Measurements from ENCODE around the gene PAGR1.

Gene PAGR1

DNA sequence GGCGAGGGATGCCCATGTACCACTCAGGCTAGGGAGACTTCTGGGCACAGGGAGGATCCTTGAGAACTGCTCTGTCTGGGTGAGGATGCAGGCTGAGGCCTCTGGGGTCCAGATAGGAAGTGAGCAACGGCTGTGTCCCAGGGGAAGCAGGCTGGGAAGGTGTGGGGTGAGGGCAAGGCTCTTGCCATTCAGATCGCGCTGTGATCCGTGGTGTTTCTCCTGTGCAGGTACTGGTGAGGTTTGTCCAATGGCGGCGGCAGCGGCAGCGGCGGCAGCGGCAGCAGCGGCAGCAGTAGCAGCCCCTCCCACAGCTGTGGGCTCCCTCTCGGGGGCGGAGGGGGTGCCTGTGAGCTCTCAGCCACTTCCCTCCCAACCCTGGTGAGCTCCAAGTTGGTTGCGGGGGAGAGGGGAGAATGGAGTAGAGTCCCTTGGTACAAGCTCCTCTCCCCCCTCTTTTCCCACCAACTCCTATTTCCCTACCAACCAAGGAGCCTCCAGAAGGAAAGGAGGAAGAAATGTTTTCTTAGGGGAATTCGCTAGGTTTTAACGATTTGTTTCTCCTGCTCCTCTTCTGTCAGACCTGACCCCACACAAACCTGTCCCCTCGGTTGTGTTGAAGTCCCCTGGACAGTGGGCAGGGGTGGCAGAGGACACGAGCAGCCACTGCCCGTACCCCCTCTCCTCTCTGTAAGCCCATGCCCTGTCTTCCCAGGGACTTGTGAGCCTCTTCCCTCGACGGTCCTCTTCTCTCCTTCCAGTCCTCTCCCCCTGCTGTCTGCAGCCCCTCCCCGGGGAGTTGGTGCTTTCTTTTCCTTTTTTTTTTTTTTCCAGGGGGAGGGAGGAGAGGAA, 5.9 kb upstream of the PAGR1 start:
- Histone ChIP-seq H3K27me3 (ENCODE audit: control insufficient read depth, insufficient read depth, low read length) (no peaks in the 10 kb centered on the region), H3K4me2 (ENCODE audit: low read length) (peak overlapping the region; percentile 94), H3K36me3 (ENCODE audit: insufficient read depth, low read length) (peaks cover 21% of the 10 kb centered on the region), H3K9ac (ENCODE audit: low read depth, low read length) (peak overlapping the region; percentile 33), H3K4me3 (ENCODE audit: low read length) (no peak overlapping the region), H3K4me1 (ENCODE audit: control insufficient read depth, insufficient read depth, low read length) (peaks cover 48% of the 10 kb centered on the region), H3K9me3 (replicated peaks; ENCODE audit: low read length) (no peaks in the 10 kb centered on the region)

GRCh38 chr16:29810699-29811169, 5.2 kb upstream of the PAGR1 start:
- Histone ChIP-seq H3K9ac (ENCODE audit: low read depth, low read length) (peak overlapping the region; percentile 33), H3K4me1 (ENCODE audit: control insufficient read depth, insufficient read depth, low read length) (peaks cover 51% of the 10 kb centered on the region), H3K36me3 (ENCODE audit: insufficient read depth, low read length) (peaks cover 21% of the 10 kb centered on the region), H3K4me3 (ENCODE audit: low read length) (no peak overlapping the region), H3K27me3 (ENCODE audit: control insufficient read depth, insufficient read depth, low read length) (no peaks in the 10 kb centered on the region), H3K9me3 (replicated peaks; ENCODE audit: low read length) (no peaks in the 10 kb centered on the region), H3K4me2 (ENCODE audit: low read length) (peak overlapping the region; percentile 94)

- peak overlapping the region; percentile 65 for H3K4me3 ChIP-seq (ENCODE audit: low read length)
- peak overlapping the region; percentile 94 for H3K4me2 ChIP-seq (ENCODE audit: low read length)
- no peaks in the 10 kb centered on the region for H3K27me3 ChIP-seq (ENCODE audit: control insufficient read depth, insufficient read depth, low read length)
- H3K9ac ChIP-seq (ENCODE audit: low read depth, low read length): peak overlapping the region; percentile 42
- peaks cover 51% of the 10 kb centered on the region for H3K4me1 ChIP-seq (ENCODE audit: control insufficient read depth, insufficient read depth, low read length)
- H3K9me3 ChIP-seq (replicated peaks; ENCODE audit: low read length): no peaks in the 10 kb centered on the region
- H3K36me3 ChIP-seq (ENCODE audit: insufficient read depth, low read length): peaks cover 21% of the 10 kb centered on the region
Observed at GRCh38 chr16:29811170-29811895, 4.6 kb upstream of the PAGR1 start.

DNA sequence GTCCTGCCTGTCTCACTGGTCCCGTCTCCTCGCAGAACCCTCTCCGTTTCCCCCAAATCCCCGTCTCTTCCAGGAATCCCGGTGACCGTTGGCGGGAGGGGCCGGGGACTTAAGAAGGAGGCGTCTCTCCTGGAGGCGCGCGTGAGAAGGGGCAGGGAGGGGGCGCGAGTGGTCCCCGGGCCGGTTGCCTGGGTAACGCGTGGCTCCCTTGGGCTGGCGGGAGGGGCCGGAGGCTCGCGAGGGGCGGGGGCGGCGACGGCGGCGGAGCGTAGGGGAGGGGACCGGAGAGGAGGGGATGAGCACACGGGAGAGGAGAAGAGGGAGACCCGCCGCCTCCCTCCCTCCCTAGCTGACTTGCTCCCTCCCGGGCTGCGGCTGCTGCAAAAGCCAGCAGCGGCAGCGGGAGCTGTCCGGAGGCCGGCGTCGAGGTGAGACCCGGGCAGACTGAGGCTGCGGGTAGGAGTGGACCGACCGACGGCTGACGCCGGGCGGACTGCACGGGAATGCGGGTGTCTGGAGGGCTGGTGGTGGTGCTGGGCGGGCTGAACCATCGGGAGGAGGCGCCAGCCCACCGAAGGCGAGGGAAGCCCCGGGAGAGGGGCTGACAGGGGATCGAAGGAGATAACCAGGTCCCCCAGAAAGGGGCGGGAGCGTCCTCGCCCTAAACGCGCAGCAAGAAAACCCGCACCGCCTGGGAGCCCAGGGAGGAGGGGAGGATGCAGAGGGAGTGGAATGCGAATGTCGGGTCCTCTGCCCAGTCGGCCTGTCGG, 3.9 kb upstream of the PAGR1 start, which contains the start of gene PRRT2:
Gene PRRT2, plus strand, starts transcription at position 298 of the 770 bp plus-strand sequence. CDS start 862 bp downstream, outside the sequence.
- Histone ChIP-seq H3K4me3 (ENCODE audit: low read length) (peak within 1 kb of the TSS; percentile 65), H3K4me1 (ENCODE audit: control insufficient read depth, insufficient read depth, low read length) (peaks cover 55% of the 10 kb centered on the region), H3K4me2 (ENCODE audit: low read length) (peak within 1 kb of the TSS; percentile 94), H3K9ac (ENCODE audit: low read depth, low read length) (peak within 1 kb of the TSS; percentile 42), H3K27me3 (ENCODE audit: control insufficient read depth, insufficient read depth, low read length) (no peaks in the 10 kb centered on the region), H3K36me3 (ENCODE audit: insufficient read depth, low read length) (peaks cover 21% of the 10 kb centered on the region), H3K9me3 (replicated peaks; ENCODE audit: low read length) (no peaks in the 10 kb centered on the region)

GRCh38 chr16:29812754-29813643, 3.0 kb upstream of the PAGR1 start:
- Histone ChIP-seq H3K4me1 (ENCODE audit: control insufficient read depth, insufficient read depth, low read length) (peaks cover 54% of the 10 kb centered on the region), H3K4me2 (ENCODE audit: low read length) (peak overlapping the region; percentile 94), H3K27me3 (ENCODE audit: control insufficient read depth, insufficient read depth, low read length) (no peaks in the 10 kb centered on the region), H3K9me3 (replicated peaks; ENCODE audit: low read length) (no peaks in the 10 kb centered on the region), H3K4me3 (ENCODE audit: low read length) (no peak overlapping the region), H3K9ac (ENCODE audit: low read depth, low read length) (no peak overlapping the region), H3K36me3 (ENCODE audit: insufficient read depth, low read length) (peaks cover 21% of the 10 kb centered on the region)

DNA sequence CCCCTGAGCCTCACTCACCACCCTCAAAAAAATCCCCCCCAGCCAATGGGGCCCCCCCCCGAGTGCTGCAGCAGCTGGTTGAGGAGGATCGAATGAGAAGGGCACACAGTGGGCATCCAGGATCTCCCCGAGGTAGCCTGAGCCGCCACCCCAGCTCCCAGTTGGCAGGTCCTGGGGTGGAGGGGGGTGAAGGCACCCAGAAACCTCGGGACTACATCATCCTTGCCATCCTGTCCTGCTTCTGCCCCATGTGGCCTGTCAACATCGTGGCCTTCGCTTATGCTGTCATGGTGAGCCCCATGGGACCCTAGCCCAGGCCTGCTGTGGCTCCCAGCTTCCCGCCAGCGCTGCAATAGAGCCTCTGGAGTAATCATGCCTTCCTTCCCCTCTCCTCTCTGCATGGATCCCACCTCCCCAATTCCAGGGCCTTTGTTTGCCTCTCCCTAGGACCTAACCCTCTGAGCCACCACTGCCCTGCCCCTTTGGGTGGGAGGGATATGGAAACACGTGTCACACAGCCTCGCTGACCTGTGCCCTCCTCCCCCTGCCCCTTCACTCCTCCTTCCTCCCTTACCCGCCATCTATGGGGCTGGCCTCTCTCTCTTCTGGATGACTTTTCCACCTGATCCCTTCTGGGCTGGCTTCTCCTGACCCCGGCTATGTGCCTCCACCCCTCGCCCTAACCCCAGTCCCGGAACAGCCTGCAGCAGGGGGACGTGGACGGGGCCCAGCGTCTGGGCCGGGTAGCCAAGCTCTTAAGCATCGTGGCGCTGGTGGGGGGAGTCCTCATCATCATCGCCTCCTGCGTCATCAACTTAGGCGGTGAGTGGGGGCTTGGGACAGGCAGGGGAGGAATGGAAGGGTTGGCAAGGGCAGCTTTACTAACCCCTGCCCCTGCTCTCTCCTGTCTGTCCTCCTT, 2.0 kb upstream of the PAGR1 start:
- H3K36me3 ChIP-seq (ENCODE audit: insufficient read depth, low read length): peaks cover 15% of the 10 kb centered on the region
- no peak overlapping the region for H3K4me2 ChIP-seq (ENCODE audit: low read length)
- no peaks in the 10 kb centered on the region for H3K27me3 ChIP-seq (ENCODE audit: control insufficient read depth, insufficient read depth, low read length)
- H3K4me3 ChIP-seq (ENCODE audit: low read length): no peak overlapping the region
- H3K4me1 ChIP-seq (ENCODE audit: control insufficient read depth, insufficient read depth, low read length): peaks cover 45% of the 10 kb centered on the region
- H3K9me3 ChIP-seq (replicated peaks; ENCODE audit: low read length): no peaks in the 10 kb centered on the region
- H3K9ac ChIP-seq (ENCODE audit: low read depth, low read length): no peak overlapping the region

DNA sequence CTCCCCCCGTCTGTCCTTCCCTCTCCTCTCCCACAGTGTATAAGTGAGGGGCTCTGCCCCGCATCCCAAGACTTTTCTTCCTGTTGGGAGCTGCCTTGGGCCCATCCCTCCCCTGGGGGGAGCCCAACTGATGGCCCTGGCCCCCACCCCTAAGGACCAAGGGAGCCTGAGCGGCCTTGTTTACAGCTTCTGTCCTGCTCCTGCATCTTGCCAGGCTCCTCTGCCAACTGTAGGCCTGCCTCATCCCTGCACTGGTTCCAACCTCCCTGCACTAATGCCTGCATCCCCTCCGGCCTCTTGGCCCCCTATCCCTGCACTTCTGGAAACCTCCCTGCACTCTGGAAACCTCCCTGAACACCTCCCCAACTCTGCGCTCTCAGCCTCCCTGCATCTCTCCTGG, 1.4 kb upstream of the PAGR1 start:
- peak overlapping the region; percentile 88 for H3K4me3 ChIP-seq (ENCODE audit: low read length)
- peak overlapping the region; percentile 87 for H3K4me2 ChIP-seq (ENCODE audit: low read length)
- no peaks in the 10 kb centered on the region for H3K9me3 ChIP-seq (replicated peaks; ENCODE audit: low read length)
- no peak overlapping the region for H3K9ac ChIP-seq (ENCODE audit: low read depth, low read length)
- peaks cover 13% of the 10 kb centered on the region for H3K36me3 ChIP-seq (ENCODE audit: insufficient read depth, low read length)
- H3K4me1 ChIP-seq (ENCODE audit: control insufficient read depth, insufficient read depth, low read length): peaks cover 45% of the 10 kb centered on the region
- H3K27me3 ChIP-seq (ENCODE audit: control insufficient read depth, insufficient read depth, low read length): no peaks in the 10 kb centered on the region

GRCh38 chr16:29815032-29815721, 775 bp upstream of the PAGR1 start:
- peak overlapping the region; percentile 88 for H3K4me3 ChIP-seq (ENCODE audit: low read length)
- peak overlapping the region; percentile 87 for H3K4me2 ChIP-seq (ENCODE audit: low read length)
- peak overlapping the region; percentile 78 for H3K9ac ChIP-seq (ENCODE audit: low read depth, low read length)
- H3K36me3 ChIP-seq (ENCODE audit: insufficient read depth, low read length): peaks cover 12% of the 10 kb centered on the region
- no peaks in the 10 kb centered on the region for H3K9me3 ChIP-seq (replicated peaks; ENCODE audit: low read length)
- H3K27me3 ChIP-seq (ENCODE audit: control insufficient read depth, insufficient read depth, low read length): no peaks in the 10 kb centered on the region
- peaks cover 47% of the 10 kb centered on the region for H3K4me1 ChIP-seq (ENCODE audit: control insufficient read depth, insufficient read depth, low read length)

- Histone ChIP-seq H3K9ac (ENCODE audit: low read depth, low read length) (peak overlapping the region; percentile 78), H3K4me3 (ENCODE audit: low read length) (peak overlapping the region; percentile 88), H3K27me3 (ENCODE audit: control insufficient read depth, insufficient read depth, low read length) (no peaks in the 10 kb centered on the region), H3K4me2 (ENCODE audit: low read length) (peak overlapping the region; percentile 87), H3K36me3 (ENCODE audit: insufficient read depth, low read length) (peaks cover 4% of the 10 kb centered on the region), H3K9me3 (replicated peaks; ENCODE audit: low read length) (no peaks in the 10 kb centered on the region), H3K4me1 (ENCODE audit: control insufficient read depth, insufficient read depth, low read length) (peaks cover 42% of the 10 kb centered on the region)
Observed at GRCh38 chr16:29816694-29817441, 916 bp downstream of the PAGR1 start.
